HG03025 (cell line): ENCODE data around the gene R3HDM2.

Experiments
- ATAC-seq: cut with Tn5 transposase; IDR thresholded peaks from one replicate; pipeline ENCODE4 v1.9.1; 2021; ENCODE audit warnings: mild to moderate bottlenecking, moderate library complexity; ENCODE audit not compliant: unreplicated experiment, low FRiP score

R3HDM2 gene

DNA sequence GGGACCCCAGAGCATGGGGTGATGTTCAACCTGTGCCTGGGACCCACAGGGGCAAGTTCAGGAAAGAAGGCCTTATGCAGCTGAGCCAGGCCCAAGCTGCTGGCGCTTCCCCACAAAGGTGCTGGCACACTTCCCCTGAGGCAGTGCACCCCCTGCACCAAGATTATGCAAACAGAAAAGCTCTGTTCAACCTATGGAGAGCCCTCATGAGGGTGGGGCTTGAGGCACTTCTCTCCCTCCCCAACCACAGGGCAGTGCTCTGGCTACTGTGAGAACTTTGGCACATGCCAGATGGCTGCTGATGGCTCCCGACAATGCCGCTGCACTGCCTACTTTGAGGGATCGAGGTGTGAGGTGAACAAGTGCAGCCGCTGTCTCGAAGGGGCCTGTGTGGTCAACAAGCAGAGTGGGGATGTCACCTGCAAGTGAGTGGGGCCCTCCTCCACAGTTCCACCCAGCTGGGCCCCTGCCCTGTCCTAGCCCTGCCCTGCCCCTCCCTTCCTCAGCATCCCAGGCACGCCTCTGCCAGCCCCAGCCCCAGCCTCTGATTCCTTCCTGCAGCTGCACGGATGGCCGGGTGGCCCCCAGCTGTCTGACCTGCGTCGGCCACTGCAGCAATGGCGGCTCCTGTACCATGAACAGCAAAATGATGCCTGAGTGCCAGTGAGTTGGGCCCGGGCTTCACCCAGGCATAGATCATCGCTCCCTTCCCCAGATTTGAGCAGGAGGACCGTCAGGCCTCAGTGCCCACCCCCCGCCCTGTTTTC, 219.7 kb downstream of the R3HDM2 start:
- ATAC-seq, result no peak

DNA sequence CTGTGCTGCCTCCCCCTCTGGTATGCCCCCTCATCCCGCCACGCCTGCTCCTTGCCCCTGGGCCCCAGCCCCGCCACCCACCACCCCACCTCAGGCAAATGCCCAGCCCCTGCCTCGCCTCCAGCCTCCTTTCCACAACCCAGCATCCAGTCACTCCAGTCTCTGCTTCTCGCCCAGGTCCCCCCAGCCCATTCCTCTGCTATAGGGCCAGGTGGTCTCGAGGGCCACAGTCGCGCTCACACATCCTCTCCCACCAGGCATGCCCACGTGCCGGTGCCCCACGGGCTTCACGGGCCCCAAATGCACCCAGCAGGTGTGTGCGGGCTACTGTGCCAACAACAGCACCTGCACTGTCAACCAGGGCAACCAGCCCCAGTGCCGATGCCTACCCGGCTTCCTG, 220.4 kb downstream of the R3HDM2 start:
- no peak for ATAC-seq

DNA sequence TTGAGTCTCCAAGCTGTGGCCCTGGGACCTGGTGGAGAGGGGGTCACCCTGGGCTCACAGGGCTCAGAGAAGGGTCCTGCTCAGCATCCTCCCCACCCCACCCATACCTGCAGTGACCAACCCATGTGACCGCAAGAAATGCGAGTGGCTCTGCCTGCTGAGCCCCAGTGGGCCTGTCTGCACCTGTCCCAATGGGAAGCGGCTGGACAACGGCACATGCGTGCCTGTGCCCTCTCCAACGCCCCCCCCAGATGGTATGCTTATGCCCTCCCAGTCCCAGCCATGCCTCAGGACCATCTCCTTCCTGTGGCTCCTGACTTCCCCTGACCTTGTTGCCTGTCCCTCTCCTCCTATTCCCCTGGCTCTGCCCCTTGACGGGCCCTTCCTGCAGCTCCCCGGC, 220.9 kb downstream of the R3HDM2 start:
- ATAC-seq, result no peak

DNA sequence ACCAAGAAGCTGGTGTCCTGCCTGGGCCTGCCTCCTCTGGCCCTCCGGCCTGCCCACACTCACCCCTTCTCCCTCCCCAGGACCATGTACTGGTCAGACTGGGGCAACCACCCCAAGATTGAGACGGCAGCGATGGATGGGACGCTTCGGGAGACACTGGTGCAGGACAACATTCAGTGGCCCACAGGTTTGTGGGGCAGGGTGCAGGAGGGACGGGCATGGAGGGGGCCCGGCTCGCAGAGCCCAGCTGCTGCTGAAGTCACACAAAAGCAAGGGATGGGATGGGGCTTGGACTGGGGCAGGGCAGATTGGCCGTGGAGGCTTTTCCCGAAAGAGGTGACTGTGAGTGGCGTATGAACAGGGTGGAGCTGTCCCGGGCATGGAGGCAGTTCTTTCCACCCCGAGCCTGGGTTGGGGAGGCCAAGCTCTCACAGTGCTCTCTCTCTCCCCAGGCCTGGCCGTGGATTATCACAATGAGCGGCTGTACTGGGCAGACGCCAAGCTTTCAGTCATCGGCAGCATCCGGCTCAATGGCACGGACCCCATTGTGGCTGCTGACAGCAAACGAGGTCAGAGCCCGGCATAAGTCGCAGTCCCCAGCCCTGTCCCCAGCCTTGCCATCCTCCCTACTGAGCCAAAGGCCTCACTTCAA, 222.1 kb downstream of the R3HDM2 start:
- no peak for ATAC-seq

DNA sequence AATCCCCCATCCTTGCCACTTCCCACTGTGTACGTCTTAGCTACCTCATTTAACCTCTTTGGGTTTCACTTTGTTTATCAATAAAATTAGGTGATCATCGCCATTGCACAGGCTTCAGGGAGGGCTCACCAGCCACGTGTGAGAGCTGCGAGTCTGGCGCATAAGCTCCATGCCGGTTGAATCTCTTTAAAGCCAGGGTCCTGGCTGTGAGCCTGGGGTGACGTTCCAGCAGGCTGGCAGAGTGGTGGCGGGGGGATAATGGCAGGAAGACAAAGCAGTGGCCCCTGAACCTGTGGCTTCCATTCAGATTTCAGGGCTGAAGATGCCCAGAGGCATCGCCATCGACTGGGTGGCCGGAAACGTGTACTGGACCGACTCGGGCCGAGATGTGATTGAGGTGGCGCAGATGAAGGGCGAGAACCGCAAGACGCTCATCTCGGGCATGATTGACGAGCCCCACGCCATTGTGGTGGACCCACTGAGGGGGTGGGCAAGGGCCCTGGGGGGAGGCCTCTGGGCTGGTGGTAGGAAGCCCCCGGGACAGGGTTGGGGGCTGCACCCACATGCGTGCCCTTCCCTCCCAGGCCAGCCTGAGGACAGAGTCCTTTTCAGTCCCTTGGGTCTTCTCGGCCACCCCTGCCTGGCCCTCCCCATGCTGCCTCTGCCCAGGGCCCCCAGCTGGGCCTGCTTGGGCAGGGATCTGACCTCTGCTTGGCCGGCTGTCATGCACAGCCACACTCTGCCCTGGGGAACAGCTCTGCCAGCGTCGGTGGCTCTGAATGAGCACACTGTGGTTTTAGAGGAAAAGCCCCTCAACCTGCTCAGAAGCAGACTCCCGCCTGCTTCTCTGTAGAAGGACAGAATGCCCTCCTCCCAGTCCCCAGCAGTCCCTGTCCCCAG, 222.9 kb downstream of the R3HDM2 start:
- no peak for ATAC-seq

DNA sequence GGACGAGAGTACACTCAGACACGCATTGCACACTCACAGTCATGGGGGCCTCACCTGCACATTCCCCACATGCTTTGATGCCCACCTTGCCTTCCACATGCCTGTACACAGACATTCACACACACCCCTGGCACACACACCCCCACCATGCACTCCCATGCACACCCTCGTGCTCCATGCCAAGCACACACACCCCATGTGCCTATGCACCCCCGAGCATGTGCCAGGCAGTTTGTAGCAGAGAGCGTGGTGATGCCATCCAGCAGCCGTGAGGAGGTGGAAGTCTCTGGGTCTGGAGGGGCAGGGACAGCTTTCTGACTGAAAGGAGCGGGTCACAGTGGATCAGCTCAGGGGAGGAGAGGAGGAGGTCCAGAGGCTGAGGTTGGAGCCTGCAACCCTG, 224.9 kb downstream of the R3HDM2 start:
- no peak for ATAC-seq

DNA sequence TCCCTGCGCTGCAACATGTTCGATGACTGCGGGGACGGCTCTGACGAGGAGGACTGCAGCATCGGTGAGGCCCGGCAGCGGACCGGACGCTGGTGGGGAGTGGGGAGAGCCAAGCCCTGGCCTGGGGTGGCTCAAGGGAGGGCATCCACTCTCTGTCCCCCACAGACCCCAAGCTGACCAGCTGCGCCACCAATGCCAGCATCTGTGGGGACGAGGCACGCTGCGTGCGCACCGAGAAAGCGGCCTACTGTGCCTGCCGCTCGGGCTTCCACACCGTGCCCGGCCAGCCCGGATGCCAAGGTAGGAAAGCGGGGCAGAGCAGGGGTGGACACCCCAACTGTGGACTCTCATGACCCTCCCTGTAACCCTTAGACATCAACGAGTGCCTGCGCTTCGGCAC, 225.7 kb downstream of the R3HDM2 start:
- ATAC-seq, result no peak

DNA sequence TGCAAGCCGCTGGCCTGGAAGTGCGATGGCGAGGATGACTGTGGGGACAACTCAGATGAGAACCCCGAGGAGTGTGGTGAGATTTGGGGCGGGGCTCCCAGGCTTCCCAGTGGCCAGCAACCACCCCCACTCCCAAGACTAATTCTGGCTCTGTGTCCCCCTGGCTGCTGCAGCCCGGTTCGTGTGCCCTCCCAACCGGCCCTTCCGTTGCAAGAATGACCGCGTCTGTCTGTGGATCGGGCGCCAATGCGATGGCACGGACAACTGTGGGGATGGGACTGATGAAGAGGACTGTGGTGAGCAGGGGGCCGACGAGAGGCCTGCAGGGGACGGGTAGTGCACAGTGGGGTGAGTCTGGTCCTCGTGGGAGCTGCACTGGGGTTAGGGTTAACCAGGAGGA, 226.4 kb downstream of the R3HDM2 start:
- no peak for ATAC-seq

DNA sequence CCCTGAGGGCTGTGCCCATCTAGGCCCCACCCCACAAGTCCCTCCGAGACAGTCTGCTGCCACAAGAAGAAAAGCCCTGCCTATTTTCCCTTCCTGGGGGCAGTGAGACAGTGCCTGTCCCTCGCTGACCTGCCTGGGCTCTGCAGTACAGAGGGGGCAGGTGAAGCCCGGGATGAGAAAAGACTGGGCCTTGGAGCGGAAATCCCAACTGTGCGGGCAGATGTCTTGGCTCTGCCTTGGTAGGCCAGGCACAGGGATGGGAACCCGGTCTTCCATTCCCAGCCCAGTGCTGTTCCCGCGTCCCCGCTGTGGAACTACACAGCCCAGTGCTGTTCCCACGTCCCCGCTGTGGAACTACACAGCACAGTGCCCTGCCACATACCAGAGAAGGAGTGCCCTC, 227.1 kb downstream of the R3HDM2 start:
- ATAC-seq, result no peak
